Prostate gland (tissue), 2 donors: ENCODE data around the gene BMP6.

ENCODE experiments used
- CTCF ChIP-seq, 4 experiments: fragments of 200-600 bp in 2 of 4; fragments of 450-650 bp in 2 of 4; sonication (generic) in 2 of 4; IDR thresholded peaks; 1 replicate in 3 of 4; 2 replicates in 1 of 4; pipeline ENCODE4 v1.5.1; 2016 to 2019; ENCODE audit warnings: antibody characterized with exemption in 4 of 4, mild to moderate bottlenecking in 2 of 4, moderate library complexity in 2 of 4
- POLR2A ChIP-seq: fragments of 450-650 bp; IDR thresholded peaks from one replicate; pipeline ENCODE4 v1.6.1; 2016; ENCODE audit warnings: antibody characterized with exemption, mild to moderate bottlenecking
- POLR2AphosphoS5 ChIP-seq: sonication (generic); formaldehyde crosslinking; IDR thresholded peaks from one replicate; pipeline ENCODE4 v1.6.1; 2017; ENCODE audit warnings: antibody characterized with exemption

GRCh38 chr6:7773914-7774313 is 48.0 kb downstream of the BMP6 start:
- TF ChIP-seq CTCF (IDR thresholded peaks at IDR 0.05) (no peak), POLR2A (no peak), POLR2AphosphoS5 (no peak)
